GM12875 (cell line): Measurements from ENCODE around the gene SLC5A8.

Experiments used
- H3K4me3 ChIP-seq: one replicate; pipeline ENCODE4 v1.5.1; 2011; ENCODE audit warnings: low read depth, low read length, control low read depth
- TF ChIP-seq, protein P1 (sequence below): IDR thresholded peaks from 2 replicates; pipeline ENCODE4 v1.5.1; 2011; ENCODE audit warnings: low read depth, mild to moderate bottlenecking, control low read depth, inconsistent platforms, low read length, moderate library complexity, borderline replicate concordance; ENCODE audit not compliant: insufficient read depth

The SLC5A8 gene

GRCh38 chr12:101238306-101238705 lies 28.3 kb upstream of the SLC5A8 start:
- TF ChIP-seq, protein P1, sequence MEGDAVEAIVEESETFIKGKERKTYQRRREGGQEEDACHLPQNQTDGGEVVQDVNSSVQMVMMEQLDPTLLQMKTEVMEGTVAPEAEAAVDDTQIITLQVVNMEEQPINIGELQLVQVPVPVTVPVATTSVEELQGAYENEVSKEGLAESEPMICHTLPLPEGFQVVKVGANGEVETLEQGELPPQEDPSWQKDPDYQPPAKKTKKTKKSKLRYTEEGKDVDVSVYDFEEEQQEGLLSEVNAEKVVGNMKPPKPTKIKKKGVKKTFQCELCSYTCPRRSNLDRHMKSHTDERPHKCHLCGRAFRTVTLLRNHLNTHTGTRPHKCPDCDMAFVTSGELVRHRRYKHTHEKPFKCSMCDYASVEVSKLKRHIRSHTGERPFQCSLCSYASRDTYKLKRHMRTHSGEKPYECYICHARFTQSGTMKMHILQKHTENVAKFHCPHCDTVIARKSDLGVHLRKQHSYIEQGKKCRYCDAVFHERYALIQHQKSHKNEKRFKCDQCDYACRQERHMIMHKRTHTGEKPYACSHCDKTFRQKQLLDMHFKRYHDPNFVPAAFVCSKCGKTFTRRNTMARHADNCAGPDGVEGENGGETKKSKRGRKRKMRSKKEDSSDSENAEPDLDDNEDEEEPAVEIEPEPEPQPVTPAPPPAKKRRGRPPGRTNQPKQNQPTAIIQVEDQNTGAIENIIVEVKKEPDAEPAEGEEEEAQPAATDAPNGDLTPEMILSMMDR: no peak
- H3K4me3 ChIP-seq: no peak overlapping the region

DNA sequence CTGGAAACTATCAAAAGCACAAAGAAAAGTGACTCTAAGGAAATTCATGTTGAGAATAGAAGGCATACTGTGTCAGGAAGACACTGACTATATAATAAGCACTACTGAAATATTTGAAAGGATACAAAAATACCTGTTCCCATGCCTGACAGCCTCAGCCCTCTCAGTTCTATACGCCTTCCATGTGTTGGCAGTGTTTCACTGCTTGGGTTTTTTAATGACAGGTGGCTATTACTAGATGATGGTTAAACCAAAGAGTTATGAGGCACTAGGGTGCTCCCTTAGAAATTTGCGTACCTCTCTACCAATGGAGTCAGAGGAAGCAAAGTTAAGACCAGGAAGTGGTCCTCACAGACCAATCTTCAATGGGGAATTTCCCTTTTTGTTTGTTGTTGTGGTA lies 25.6 kb upstream of the SLC5A8 start:
- TF ChIP-seq, protein P1: no peak
- no peak overlapping the region for H3K4me3 ChIP-seq

DNA sequence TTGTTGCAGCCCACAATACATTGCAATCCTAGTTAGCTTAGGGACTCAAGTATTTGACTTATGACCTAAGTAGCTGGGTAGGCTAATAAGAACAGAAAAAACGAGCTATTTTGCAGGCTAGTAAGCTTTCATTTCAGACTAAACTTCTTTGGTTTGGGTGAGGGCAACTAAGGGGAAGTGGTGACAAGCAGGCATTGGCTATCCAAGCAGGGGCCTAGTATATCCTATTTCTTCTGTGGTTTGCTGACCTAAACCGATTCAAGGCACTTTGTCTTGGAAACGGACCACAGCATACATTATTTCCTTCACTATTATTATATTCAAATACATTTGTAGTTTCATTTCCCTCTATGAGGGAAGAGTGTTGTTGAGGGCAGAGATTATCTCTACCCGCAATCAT lies 21.6 kb upstream of the SLC5A8 start:
- TF ChIP-seq, protein P1: no peak
- H3K4me3 ChIP-seq: no peak overlapping the region

- TF ChIP-seq, protein P1: no peak
- H3K4me3 ChIP-seq: no peak overlapping the region
Measured at GRCh38 chr12:101230547-101230946, 20.5 kb upstream of the SLC5A8 start.

DNA sequence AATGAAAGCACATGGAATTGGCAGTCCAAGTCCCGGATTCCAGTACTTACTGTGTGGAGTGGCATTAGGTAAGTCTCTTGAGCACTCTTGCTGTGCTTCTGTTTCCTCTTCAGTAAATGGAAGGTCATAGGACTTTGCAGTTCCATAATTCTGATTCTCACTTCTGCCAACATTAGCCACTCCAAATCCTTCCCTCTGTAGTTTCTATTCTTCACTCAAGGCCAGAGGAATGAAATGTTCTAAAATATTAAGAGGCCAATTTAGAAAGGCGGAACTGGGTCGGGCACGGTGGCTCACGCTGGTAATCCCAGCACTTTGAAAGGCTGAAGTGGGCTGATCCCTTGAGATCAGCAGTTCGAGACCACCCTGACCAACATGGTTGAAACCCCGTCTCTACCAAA lies 19.8 kb upstream of the SLC5A8 start:
- TF ChIP-seq, protein P1: no peak

GRCh38 chr12:101221301-101221700 lies 11.3 kb upstream of the SLC5A8 start:
- H3K4me3 ChIP-seq: no peak overlapping the region
- TF ChIP-seq, protein P1: no peak

More for the DNA sequence above, 19.8 kb upstream of the SLC5A8 start:
- H3K4me3 ChIP-seq: no peak overlapping the region

DNA sequence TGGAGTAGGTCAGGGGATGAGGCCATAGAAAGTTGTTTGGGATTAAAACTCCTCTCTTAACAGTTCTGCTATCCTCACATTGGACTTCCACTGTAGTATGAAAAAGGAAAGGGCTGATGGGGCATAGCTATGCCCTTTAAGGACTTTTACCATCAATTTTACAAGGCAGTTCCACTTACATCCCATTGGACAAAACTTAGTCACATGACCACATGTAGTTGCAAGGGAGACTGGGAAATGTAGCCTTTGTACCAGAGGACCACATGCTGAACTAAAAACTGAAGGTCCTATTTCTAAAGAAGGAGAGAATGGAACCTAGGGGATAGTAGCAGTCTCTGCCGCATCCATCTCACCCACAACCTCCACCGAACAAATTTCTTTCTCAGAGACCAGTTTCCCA lies 6.8 kb upstream of the SLC5A8 start:
- TF ChIP-seq, protein P1: no peak
- H3K4me3 ChIP-seq: no peak overlapping the region
